HepG2 (cell line): ENCODE measurements around the gene FANCG. TPM values are rescaled to one million over a fixed set of nuclear protein-coding genes. Genes with fewer than 3 reads are reported as not detected.

Experiments used
- ATAC-seq: fragments of 200-7000 bp; cut with Tn5 transposase; 3 replicates; pipeline ENCODE4 v1.9.1; 2020; ENCODE audit warnings: mild to moderate bottlenecking, moderate library complexity
- BruUV-seq: library from RNA; stranded (reverse); fragments of 400-500 nt; replicated peaks from 2 replicates; lab custom pipeline; 2021; lab: Mats Ljungman, UMichigan
- CTCF ChIA-PET: fragments of 300-600 bp; formaldehyde crosslinking; extraction: SDS; loops from one replicate; lab custom pipeline; 2021; ENCODE audit warnings: low total read pairs, inconsistent platforms, low intra/inter-chr PET ratio; lab: Yijun Ruan, JAX
- POLR2A ChIA-PET: fragments of 350-600 bp; sonication (Branson Sonifier 250); formaldehyde crosslinking; loops from one replicate; lab custom pipeline; 2020; ENCODE audit warnings: antibody characterized with exemption, inconsistent platforms; lab: Yijun Ruan, JAX
- DNase-seq: peaks from one replicate; pipeline ENCODE4 v3.0.0-alpha.2; 2015; ENCODE audit warnings: low spot score
- FAIRE-seq: peaks from 3 replicates; lab custom pipeline; 2011; peaks lifted over from hg19 to GRCh38; lab: Jason Lieb, UNC
- H2AFZ ChIP-seq: one replicate; pipeline ENCODE4 v1.6.1; 2011; ENCODE audit warnings: low read length, inconsistent platforms
- H3K27ac ChIP-seq: fragments of 300-600 bp; 3 replicates; pipeline ENCODE4 v1.8.0; 2011; ENCODE audit warnings: mixed run types, mild to moderate bottlenecking, mixed read lengths, low read length, inconsistent platforms; ENCODE audit not compliant: insufficient read depth; ENCODE audit errors: extremely low read length
- H3K27me3 ChIP-seq, 2 experiments: fragments of 200-600 bp in 1 of 2; 2 replicates in 1 of 2; 3 replicates in 1 of 2; pipeline versions ENCODE4 v1.6.0 to v1.8.0; 2011; ENCODE audit warnings: low read length in 2 of 2, mild to moderate bottlenecking in 2 of 2, moderate library complexity in 2 of 2, inconsistent platforms in 1 of 2; ENCODE audit not compliant: insufficient read depth in 2 of 2, control insufficient read depth in 1 of 2
- H3K36me3 ChIP-seq, 2 experiments: fragments of 200-600 bp in 1 of 2; replicated peaks in 1 of 2; 2 replicates in 1 of 2; 3 replicates in 1 of 2; pipeline versions ENCODE4 v1.5.1 to v1.8.0; 2011; ENCODE audit warnings: low read length in 2 of 2, inconsistent platforms in 1 of 2; ENCODE audit not compliant: insufficient read depth in 2 of 2, control insufficient read depth in 1 of 2
- H3K4me1 ChIP-seq: 2 replicates; pipeline ENCODE4 v1.5.1; 2012; ENCODE audit warnings: low read length, inconsistent platforms; ENCODE audit not compliant: insufficient read depth
- H3K4me2 ChIP-seq: 2 replicates; pipeline ENCODE4 v1.6.0; 2011; ENCODE audit warnings: low read depth, low read length, inconsistent platforms
- H3K4me3 ChIP-seq, 3 experiments: fragments of 200-600 bp in 1 of 3; sonication (generic), shearing (Covaris generic) in 1 of 3; replicated peaks in 1 of 3; 2 replicates each; pipeline ENCODE4 v1.5.1; 2011 to 2016; ENCODE audit warnings: low read length in 3 of 3, inconsistent platforms in 2 of 3, low read depth in 2 of 3, mild to moderate bottlenecking in 2 of 3, control low read depth in 1 of 3, mixed read lengths in 1 of 3; ENCODE audit not compliant: insufficient read depth in 1 of 3
- H3K79me2 ChIP-seq: one replicate; pipeline ENCODE4 v1.6.1; 2011; ENCODE audit warnings: low read length, inconsistent platforms; ENCODE audit not compliant: insufficient read depth
- H3K9ac ChIP-seq: 2 replicates; pipeline ENCODE4 v1.6.0; 2011; ENCODE audit warnings: mild to moderate bottlenecking, low read depth, low read length, inconsistent platforms; ENCODE audit not compliant: insufficient read depth
- H3K9me3 ChIP-seq: 2 replicates; pipeline ENCODE4 v1.5.1; 2012; ENCODE audit warnings: mild to moderate bottlenecking, low read length
- H4K20me1 ChIP-seq: 2 replicates; pipeline ENCODE4 v1.6.0; 2011; ENCODE audit warnings: inconsistent platforms, mild to moderate bottlenecking, low read length, moderate library complexity; ENCODE audit not compliant: insufficient read depth
- ARID2 ChIP-seq: sonication (generic); formaldehyde crosslinking; IDR thresholded peaks from 2 replicates; pipeline ENCODE4 v1.8.1; 2022; ENCODE audit warnings: mild to moderate bottlenecking, missing genetic modification reagents, borderline replicate concordance
- ATF7 ChIP-seq, 2 experiments: fragments of 450-650 bp in 1 of 2; sonication (generic) in 1 of 2; formaldehyde crosslinking in 1 of 2; IDR thresholded peaks; 2 replicates each; pipeline versions ENCODE4 v1.4.0 to v1.6.1; 2016 to 2020; ENCODE audit warnings: antibody characterized with exemption in 1 of 2, mild to moderate bottlenecking in 1 of 2, missing genetic modification reagents in 1 of 2
- BHLHE40 ChIP-seq: IDR thresholded peaks from 2 replicates; pipeline ENCODE4 v1.6.1; 2011; ENCODE audit warnings: low read length, improper control_type of control experiment
- CBX2 ChIP-seq, 2 experiments: fragments of 200-600 bp in 1 of 2; sonication (generic); formaldehyde crosslinking in 1 of 2; IDR thresholded peaks; 2 replicates each; pipeline versions ENCODE4 v1.7.0 to v1.8.1; 2018 to 2022; ENCODE audit warnings: low read depth in 2 of 2, low read length in 1 of 2, mild to moderate bottlenecking in 1 of 2, missing genetic modification reagents in 1 of 2
- FOSL1 ChIP-seq: sonication (generic); formaldehyde crosslinking; IDR thresholded peaks from 2 replicates; pipeline ENCODE4 v1.9.0; 2021; ENCODE audit warnings: missing genetic modification reagents, borderline replicate concordance
- IKZF1 ChIP-seq: fragments of 450-650 bp; IDR thresholded peaks from 2 replicates; pipeline ENCODE4 v1.7.1; 2016
- NR1H2 ChIP-seq: sonication (generic); formaldehyde crosslinking; IDR thresholded peaks from 2 replicates; pipeline ENCODE4 v1.8.1; 2022; ENCODE audit warnings: low read depth, missing genetic modification reagents, borderline replicate concordance
- POGK ChIP-seq: sonication (generic); formaldehyde crosslinking; conservative IDR thresholded peaks from 2 replicates; pipeline ENCODE4 v1.8.0; 2022; ENCODE audit warnings: mild to moderate bottlenecking, moderate library complexity, missing genetic modification reagents
- RAD21 ChIP-seq: fragments of 450-650 bp; formaldehyde crosslinking; IDR thresholded peaks from 2 replicates; pipeline ENCODE4 v1.5.0; 2020; ENCODE audit warnings: mild to moderate bottlenecking
- SP4 ChIP-seq: sonication (generic); formaldehyde crosslinking; IDR thresholded peaks from 2 replicates; pipeline ENCODE4 v1.8.1; 2023; ENCODE audit warnings: mild to moderate bottlenecking, missing genetic modification reagents
- SP5 ChIP-seq: IDR thresholded peaks from 2 replicates; pipeline ENCODE4 v1.6.1; 2016; ENCODE audit warnings: low read depth, borderline replicate concordance
- TAF1 ChIP-seq: sonication (generic); formaldehyde crosslinking; IDR thresholded peaks from 2 replicates; pipeline ENCODE4 v1.4.0; 2020; ENCODE audit warnings: missing genetic modification reagents
- ZNF619 ChIP-seq: sonication (generic); formaldehyde crosslinking; IDR thresholded peaks from 2 replicates; pipeline ENCODE4 v1.4.0; 2020; ENCODE audit warnings: mild to moderate bottlenecking, missing genetic modification reagents
- ZNF792 ChIP-seq: IDR thresholded peaks from 2 replicates; pipeline ENCODE4 v1.6.1; 2016
- WGBS: methylation state at CpG from one replicate; pipeline ENCODE4 v1.1.6; 2017; ENCODE audit warnings: low lambda C conversion rate; 5-methylcytosine and 5-hydroxymethylcytosine counted together
- in situ Hi-C: cut with HindIII; loops from 2 replicates; pipeline ENCODE4 v1.10.0; 2017; ENCODE audit warnings: low pct_unique_long_range_greater_than_20kb; ENCODE audit not compliant: extremely low pct_ligation_motif_present
- intact Hi-C: fragments of 100-400 bp; cut with micrococcal nuclease; formaldehyde crosslinking; loops from one replicate; pipeline ENCODE4 v1.10.0; 2022; ENCODE audit not compliant: unreplicated experiment
- polyA plus RNA-seq, 8 experiments: library from polyadenylated mRNA; depleted of rRNA in 3 of 8; stranded (reverse) in 7 of 8; unstranded in 1 of 8; fragments of >200 nt; fragmentation: Illumina TruSeq in 4 of 8; extraction: Trizol in 4 of 8; gene quantifications; 2 replicates each; pipeline versions ENCODE4 v1.2.1 to v1.2.3, GENCODE V29; 2011 to 2016; ENCODE audit warnings: low read depth in 4 of 8, missing spikeins in 1 of 8, mixed read lengths in 1 of 8; ENCODE audit not compliant: insufficient read depth in 1 of 8
- total RNA-seq, 5 experiments: library from RNA; depleted of rRNA; stranded (reverse); fragments of >200 nt; fragmentation: Illumina TruSeq; extraction: Trizol; gene quantifications; 2 replicates each; pipeline ENCODE4 v1.2.3, GENCODE V29; 2016; ENCODE audit warnings: low read depth in 1 of 5
- TF ChIP-seq, protein P1 (sequence below): sonication (generic); formaldehyde crosslinking; IDR thresholded peaks from 2 replicates; pipeline ENCODE4 v1.5.0; 2020; ENCODE audit warnings: mild to moderate bottlenecking, missing genetic modification reagents, moderate library complexity
- TF ChIP-seq, protein P2 (sequence below), 2 experiments: IDR thresholded peaks; 2 replicates each; pipeline ENCODE4 v1.6.1; 2011 to 2012; ENCODE audit warnings: low read length in 2 of 2, borderline replicate concordance in 1 of 2, low read depth in 1 of 2, mild to moderate bottlenecking in 1 of 2, moderate library complexity in 1 of 2

The FANCG gene
- total and polyA plus RNA-seq, 2 of the 13 experiments (the other 11 are each of a cell fraction or from before 2014, with no cell fraction given) = 14.4 to 45.1 TPM

DNA sequence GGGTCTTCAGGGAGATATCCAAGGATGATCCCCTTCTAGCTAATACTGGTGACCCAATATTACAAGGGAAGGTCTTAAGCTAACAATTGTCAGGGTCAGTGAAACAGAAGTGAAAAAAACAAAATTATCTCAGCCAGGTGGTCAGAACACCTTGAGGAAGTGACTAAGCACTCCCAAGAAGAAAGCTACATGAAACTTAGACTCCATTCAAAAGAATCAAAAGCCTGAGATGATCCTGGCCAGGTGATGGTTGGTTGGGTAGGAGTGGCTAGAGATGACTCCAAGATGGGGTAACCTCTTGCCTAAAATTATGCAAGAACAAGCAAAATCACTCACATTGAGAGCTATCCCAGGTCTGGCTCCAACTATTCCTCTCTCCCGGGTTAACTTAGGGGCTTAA is 12.7 kb downstream of the FANCG start:
- no TSS peak for BruUV-seq
- TF ChIP-seq IKZF1 (no peak), ZNF619 (CRISPR knock-in tag) (no peak), ATF7 (IDR thresholded peaks at IDR 0.05) (no peak), ATF7 (CRISPR knock-in tag; IDR thresholded peaks at IDR 0.05) (no peak), SP5 (CRISPR knock-in tag) (no peak), NR1H2 (CRISPR knock-in tag) (no peak), SP4 (CRISPR knock-in tag) (no peak), RAD21 (CRISPR knock-in tag) (no peak), TAF1 (CRISPR knock-in tag) (no peak), ARID2 (CRISPR knock-in tag) (no peak), POGK (CRISPR knock-in tag) (no peak), ZNF792 (CRISPR knock-in tag) (no peak), BHLHE40 (no peak), CBX2 (IDR thresholded peaks at IDR 0.05; ENCODE audit: low read depth, low read length) (no peak), CBX2 (CRISPR knock-in tag; IDR thresholded peaks at IDR 0.05; ENCODE audit: low read depth) (no peak), FOSL1 (CRISPR knock-in tag) (no peak)
- TF ChIP-seq, protein P1, sequence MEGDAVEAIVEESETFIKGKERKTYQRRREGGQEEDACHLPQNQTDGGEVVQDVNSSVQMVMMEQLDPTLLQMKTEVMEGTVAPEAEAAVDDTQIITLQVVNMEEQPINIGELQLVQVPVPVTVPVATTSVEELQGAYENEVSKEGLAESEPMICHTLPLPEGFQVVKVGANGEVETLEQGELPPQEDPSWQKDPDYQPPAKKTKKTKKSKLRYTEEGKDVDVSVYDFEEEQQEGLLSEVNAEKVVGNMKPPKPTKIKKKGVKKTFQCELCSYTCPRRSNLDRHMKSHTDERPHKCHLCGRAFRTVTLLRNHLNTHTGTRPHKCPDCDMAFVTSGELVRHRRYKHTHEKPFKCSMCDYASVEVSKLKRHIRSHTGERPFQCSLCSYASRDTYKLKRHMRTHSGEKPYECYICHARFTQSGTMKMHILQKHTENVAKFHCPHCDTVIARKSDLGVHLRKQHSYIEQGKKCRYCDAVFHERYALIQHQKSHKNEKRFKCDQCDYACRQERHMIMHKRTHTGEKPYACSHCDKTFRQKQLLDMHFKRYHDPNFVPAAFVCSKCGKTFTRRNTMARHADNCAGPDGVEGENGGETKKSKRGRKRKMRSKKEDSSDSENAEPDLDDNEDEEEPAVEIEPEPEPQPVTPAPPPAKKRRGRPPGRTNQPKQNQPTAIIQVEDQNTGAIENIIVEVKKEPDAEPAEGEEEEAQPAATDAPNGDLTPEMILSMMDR = no peak
- TF ChIP-seq, protein P2, sequence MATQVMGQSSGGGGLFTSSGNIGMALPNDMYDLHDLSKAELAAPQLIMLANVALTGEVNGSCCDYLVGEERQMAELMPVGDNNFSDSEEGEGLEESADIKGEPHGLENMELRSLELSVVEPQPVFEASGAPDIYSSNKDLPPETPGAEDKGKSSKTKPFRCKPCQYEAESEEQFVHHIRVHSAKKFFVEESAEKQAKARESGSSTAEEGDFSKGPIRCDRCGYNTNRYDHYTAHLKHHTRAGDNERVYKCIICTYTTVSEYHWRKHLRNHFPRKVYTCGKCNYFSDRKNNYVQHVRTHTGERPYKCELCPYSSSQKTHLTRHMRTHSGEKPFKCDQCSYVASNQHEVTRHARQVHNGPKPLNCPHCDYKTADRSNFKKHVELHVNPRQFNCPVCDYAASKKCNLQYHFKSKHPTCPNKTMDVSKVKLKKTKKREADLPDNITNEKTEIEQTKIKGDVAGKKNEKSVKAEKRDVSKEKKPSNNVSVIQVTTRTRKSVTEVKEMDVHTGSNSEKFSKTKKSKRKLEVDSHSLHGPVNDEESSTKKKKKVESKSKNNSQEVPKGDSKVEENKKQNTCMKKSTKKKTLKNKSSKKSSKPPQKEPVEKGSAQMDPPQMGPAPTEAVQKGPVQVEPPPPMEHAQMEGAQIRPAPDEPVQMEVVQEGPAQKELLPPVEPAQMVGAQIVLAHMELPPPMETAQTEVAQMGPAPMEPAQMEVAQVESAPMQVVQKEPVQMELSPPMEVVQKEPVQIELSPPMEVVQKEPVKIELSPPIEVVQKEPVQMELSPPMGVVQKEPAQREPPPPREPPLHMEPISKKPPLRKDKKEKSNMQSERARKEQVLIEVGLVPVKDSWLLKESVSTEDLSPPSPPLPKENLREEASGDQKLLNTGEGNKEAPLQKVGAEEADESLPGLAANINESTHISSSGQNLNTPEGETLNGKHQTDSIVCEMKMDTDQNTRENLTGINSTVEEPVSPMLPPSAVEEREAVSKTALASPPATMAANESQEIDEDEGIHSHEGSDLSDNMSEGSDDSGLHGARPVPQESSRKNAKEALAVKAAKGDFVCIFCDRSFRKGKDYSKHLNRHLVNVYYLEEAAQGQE (IDR thresholded peaks at IDR 0.05; ENCODE audit: borderline replicate concordance in 1 of 2, low read depth in 1 of 2, low read length in 2 of 2) = no peak

More for the DNA sequence above, 12.7 kb downstream of the FANCG start:
- ChIA-PET CTCF (no interaction called here), POLR2A (no interaction called here)
- Histone ChIP-seq H3K79me2 (peaks cover 53% of the 10 kb centered on the region), H3K4me1 (peaks cover 29% of the 10 kb centered on the region), H3K9ac (no peak overlapping the region), H3K4me2 (no peak overlapping the region), H3K27me3 (no peaks in the 10 kb centered on the region; a peak in 1 of 5 replicates), H3K4me3 (no peak overlapping the region), H3K36me3 (peaks cover 40 to 71% of the 10 kb centered on the region in 2 experiments), H3K27ac (no peak overlapping the region), H2AFZ (no peak overlapping the region), H3K9me3 (no peaks in the 10 kb centered on the region), H4K20me1 (peaks cover 41% of the 10 kb centered on the region)
- in situ Hi-C loops (no loop called here), intact Hi-C loops (no loop called here)
- no peak for DNase-seq
- no peak for FAIRE-seq
- WGBS = 92% methylated on average over 1 of the region's 1 CpG
- ATAC-seq = no peak
